AG04449 (cell line): Measurements from ENCODE around the gene IL20.

Experiments used
- CTCF ChIA-PET: fragments of 350-600 bp; formaldehyde crosslinking; extraction: SDS; loops from one replicate; lab custom pipeline; 2021; ENCODE audit warnings: antibody characterized with exemption; lab: Yijun Ruan, JAX
- POLR2A ChIA-PET: fragments of 400-600, 350-600 bp; formaldehyde crosslinking; extraction: SDS; loops from one replicate; lab custom pipeline; 2020; ENCODE audit warnings: antibody characterized with exemption, inconsistent platforms; lab: Yijun Ruan, JAX
- DNase-seq: peaks from one replicate; pipeline ENCODE4 v3.0.0-alpha.2; 2010; ENCODE audit warnings: low read depth, low spot score
- H3K4me3 ChIP-seq: 2 replicates; pipeline ENCODE4 v1.5.1; 2011; ENCODE audit warnings: low read depth, mild to moderate bottlenecking, control low read depth, low read length
- TF ChIP-seq, protein P1 (sequence below): IDR thresholded peaks from one replicate; pipeline ENCODE4 v1.5.1; 2011; ENCODE audit warnings: mild to moderate bottlenecking, moderate library complexity, low read length, control low read depth, inconsistent platforms; ENCODE audit not compliant: insufficient read depth; ENCODE audit errors: missing control alignments

IL20 gene

DNA sequence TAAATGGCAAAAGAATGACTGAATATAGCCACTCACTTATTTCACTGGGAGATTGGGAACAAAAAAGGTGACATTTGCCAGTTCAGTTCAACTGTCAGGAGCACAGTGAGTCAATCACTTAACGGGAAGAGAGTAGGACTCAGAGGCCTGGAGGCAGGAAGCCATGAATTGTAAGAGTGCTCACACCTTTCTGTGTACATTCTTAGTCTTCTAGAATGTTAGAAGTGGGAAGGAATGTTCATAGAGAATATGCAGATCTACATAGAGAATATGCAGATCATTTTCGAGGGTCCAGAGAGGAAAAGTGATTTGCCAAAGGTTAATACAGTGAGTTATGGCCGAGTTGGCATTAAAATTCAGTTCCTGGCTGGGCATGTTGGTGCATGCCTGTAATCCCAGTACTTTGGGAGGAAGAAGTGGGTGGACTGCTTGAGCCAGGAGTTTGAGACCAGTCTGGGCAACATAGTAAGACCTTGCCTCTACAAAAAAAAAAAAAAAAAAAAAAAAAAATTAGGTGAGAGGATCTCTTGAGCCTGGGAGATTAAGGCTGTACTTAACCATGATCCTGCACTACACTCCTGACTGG, 8.3 kb downstream of the IL20 start:
- CTCF ChIA-PET, result interaction anchor here (1.4 to 1.6 kb wide), 2 partner anchors 10 to 147 kb away, joined by 3 to 6 read pairs; no protein-coding TSS in a partner anchor
- TF ChIP-seq, protein P1, sequence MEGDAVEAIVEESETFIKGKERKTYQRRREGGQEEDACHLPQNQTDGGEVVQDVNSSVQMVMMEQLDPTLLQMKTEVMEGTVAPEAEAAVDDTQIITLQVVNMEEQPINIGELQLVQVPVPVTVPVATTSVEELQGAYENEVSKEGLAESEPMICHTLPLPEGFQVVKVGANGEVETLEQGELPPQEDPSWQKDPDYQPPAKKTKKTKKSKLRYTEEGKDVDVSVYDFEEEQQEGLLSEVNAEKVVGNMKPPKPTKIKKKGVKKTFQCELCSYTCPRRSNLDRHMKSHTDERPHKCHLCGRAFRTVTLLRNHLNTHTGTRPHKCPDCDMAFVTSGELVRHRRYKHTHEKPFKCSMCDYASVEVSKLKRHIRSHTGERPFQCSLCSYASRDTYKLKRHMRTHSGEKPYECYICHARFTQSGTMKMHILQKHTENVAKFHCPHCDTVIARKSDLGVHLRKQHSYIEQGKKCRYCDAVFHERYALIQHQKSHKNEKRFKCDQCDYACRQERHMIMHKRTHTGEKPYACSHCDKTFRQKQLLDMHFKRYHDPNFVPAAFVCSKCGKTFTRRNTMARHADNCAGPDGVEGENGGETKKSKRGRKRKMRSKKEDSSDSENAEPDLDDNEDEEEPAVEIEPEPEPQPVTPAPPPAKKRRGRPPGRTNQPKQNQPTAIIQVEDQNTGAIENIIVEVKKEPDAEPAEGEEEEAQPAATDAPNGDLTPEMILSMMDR, result no peak
- POLR2A ChIA-PET, result no interaction called here
- H3K4me3 ChIP-seq, result no peak overlapping the region
- DNase-seq, result no peak

DNA sequence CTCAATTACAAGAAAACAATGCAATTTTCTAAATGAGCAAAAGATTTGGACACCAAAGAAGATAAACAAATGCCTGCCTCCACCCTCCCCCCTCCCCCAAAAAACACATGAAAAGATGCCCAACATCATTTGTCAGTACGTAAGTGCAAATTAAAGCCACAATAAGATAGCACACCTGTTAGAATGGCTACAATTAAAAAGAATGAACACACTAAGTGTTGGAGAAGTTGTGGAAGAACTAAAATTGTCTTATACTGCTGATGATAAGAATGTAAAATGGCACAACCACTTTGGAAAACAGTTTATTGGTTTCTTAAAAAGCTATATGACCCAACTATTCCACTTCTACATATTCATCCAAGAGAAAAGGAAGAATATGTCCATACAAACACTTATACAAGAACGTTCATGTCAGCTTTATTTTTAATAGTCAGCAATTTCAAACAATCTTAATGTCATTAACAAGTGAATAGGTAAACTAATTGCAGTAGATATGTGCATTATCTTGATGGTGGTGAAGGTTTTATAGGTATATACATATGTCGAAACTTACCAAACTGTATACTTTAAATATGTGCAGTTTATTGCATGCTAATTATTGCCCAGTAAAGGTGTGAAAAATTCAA, 10.4 kb downstream of the IL20 start:
- DNase-seq, result no peak
- CTCF ChIA-PET, result interaction anchor here (0.7 kb wide), 1 partner anchor 10 kb away, joined by 4 read pairs; the partner anchor contains the start of gene IL20
- TF ChIP-seq, protein P1, result no peak
- no peak overlapping the region for H3K4me3 ChIP-seq
- POLR2A ChIA-PET, result no interaction called here

DNA sequence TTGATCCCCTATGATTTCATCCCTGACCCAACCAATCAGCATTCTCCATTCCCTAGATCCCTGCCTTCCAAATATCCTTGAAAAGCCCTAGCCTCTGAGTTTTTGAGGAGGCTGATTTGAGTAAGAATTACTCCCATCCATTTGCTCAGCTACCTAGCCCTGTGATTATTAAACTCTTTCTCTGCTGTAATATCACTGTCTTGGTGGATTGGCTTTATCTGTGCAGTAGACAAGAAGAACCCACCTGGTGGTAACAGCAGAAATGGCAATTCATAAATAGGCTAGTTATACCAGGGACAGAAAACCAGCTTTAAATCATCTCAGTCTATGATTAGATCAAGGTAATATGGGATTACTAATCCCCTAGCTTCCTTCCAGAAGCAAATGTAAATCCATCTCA, 13.0 kb downstream of the IL20 start:
- TF ChIP-seq, protein P1, result no peak
- DNase-seq, result no peak
- ChIA-PET CTCF (interaction anchor here (2.0 to 2.1 kb wide), 2 partner anchors 13 to 33 kb away, joined by 6 to 8 read pairs; partner anchors contain the start of gene IL20), POLR2A (no interaction called here)
- H3K4me3 ChIP-seq, result no peak overlapping the region

DNA sequence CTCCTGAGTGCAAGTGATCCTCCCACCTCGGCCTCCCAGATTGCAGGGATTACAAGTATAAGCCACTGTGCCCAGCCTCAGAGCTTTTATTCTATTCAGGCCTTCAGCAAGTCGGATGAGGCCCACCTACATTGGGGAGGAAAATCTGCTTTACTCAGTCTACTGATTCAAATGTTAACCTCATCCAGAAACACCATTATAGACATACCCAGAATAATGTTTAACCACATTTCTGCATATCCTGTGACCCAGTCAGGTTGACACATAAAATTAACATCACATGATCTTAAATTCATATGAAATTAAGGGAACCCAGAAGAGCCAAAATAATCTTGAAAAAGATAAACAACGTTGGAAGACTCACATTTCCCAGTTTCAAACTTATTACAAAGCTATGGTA, 14.9 kb downstream of the IL20 start:
- ChIA-PET POLR2A (no interaction called here), CTCF (interaction anchor here (0.7 to 2.1 kb wide), 5 partner anchors 15 to 71 kb away, joined by 3 to 8 read pairs (median 6); partner anchors contain the start of gene IL20)
- no peak for DNase-seq
- no peak overlapping the region for H3K4me3 ChIP-seq
- TF ChIP-seq, protein P1, result no peak

DNA sequence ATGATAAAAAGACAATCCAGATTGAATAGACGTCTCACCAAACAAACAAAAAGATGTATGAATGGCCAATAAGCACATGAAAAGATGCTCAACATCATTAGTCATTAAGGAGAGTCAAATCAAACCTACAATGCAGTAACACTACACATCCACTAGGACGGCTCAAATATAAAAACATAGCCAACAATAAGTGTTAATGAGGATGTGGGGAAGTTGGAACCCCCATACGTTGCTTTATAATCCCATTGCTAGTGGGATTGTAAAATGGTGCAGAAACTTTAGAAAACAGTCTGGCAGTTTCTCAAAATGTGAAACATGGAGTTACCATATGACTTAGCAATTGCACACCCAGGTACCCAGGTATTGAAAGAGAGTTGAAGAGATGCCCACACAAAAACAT, 17.1 kb downstream of the IL20 start:
- no peak for DNase-seq
- POLR2A ChIA-PET, result no interaction called here
- H3K4me3 ChIP-seq, result no peak overlapping the region
- CTCF ChIA-PET, result no interaction called here
- TF ChIP-seq, protein P1, result no peak

DNA sequence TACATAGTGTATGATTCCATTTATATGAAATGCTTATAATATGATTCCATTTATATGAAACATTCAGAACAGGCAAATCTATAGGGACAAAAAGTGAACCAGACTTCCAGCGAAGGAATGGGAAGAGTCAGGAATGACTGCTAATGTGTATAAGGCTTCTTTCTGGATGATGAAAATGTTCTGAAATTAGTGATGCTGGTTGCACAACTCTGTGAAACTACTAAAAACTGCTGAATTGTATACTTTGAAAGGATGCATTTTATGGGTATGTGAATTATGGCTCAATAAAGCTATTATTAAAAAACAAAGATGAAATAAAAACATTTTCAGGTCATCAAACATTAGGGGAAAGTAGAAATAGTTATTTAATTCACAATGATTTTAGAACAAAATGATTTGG, 17.7 kb downstream of the IL20 start:
- TF ChIP-seq, protein P1, result no peak
- POLR2A ChIA-PET, result no interaction called here
- CTCF ChIA-PET, result interaction anchor here (0.6 to 2.9 kb wide), 9 partner anchors 8 to 271 kb away, joined by 3 to 16 read pairs (median 4); partner anchors contain the start of genes EIF2D and IL20
- DNase-seq, result no peak
- H3K4me3 ChIP-seq, result no peak overlapping the region
